22Rv1 (cell line): Measurements from ENCODE around the gene MEF2D.

Source experiments
- ZFX ChIP-seq: fragments of 450-650 bp; IDR thresholded peaks from 2 replicates; pipeline ENCODE4 v1.6.1; 2017; ENCODE audit warnings: antibody characterized with exemption, borderline replicate concordance
- TF ChIP-seq, protein P1 (sequence below): fragments of 450-650 bp; IDR thresholded peaks from 2 replicates; pipeline ENCODE4 v1.5.1; 2017; ENCODE audit warnings: mild to moderate bottlenecking

DNA sequence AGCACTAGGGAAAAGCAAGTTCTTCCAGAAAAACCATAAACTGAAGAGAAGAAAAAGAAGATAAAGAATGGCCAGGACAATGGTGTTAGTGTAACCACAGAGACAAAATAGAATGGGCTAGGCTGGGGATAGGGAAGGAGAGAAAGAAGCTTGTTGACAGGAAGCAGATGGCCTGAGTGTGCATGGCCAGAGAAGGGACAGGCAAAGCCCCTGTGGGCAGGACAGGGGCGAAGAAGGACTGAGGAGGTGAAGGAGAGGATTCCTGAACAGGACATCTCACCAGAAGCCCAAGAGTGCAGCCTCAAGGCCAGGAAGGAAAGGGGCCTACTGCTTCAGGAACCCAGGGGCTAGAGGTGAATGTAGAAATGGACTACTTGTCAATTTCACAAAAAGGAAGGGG is 42.5 kb upstream of the MEF2D start:
- TF ChIP-seq, protein P1, sequence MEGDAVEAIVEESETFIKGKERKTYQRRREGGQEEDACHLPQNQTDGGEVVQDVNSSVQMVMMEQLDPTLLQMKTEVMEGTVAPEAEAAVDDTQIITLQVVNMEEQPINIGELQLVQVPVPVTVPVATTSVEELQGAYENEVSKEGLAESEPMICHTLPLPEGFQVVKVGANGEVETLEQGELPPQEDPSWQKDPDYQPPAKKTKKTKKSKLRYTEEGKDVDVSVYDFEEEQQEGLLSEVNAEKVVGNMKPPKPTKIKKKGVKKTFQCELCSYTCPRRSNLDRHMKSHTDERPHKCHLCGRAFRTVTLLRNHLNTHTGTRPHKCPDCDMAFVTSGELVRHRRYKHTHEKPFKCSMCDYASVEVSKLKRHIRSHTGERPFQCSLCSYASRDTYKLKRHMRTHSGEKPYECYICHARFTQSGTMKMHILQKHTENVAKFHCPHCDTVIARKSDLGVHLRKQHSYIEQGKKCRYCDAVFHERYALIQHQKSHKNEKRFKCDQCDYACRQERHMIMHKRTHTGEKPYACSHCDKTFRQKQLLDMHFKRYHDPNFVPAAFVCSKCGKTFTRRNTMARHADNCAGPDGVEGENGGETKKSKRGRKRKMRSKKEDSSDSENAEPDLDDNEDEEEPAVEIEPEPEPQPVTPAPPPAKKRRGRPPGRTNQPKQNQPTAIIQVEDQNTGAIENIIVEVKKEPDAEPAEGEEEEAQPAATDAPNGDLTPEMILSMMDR: no peak
- TF ChIP-seq ZFX: no peak
